HG03066 (cell line): ENCODE measurements around the gene LHB.

ENCODE experiments used
- ATAC-seq: cut with Tn5 transposase; IDR thresholded peaks from one replicate; pipeline ENCODE4 v1.9.1; 2021; ENCODE audit warnings: low read depth; ENCODE audit not compliant: unreplicated experiment

The LHB gene

GRCh38 chr19:49014123-49014869 is 2.6 kb downstream of the LHB start:
- ATAC-seq = no peak

GRCh38 chr19:49011194-49011593 is 5.7 kb downstream of the LHB start:
- no peak for ATAC-seq

GRCh38 chr19:49010453-49010852 is 6.4 kb downstream of the LHB start:
- no peak for ATAC-seq

- no peak for ATAC-seq
Observed at GRCh38 chr19:49009828-49010227, 7.1 kb downstream of the LHB start.

GRCh38 chr19:49006905-49007304 is 10.0 kb downstream of the LHB start:
- ATAC-seq = no peak

- no peak for ATAC-seq
Observed at GRCh38 chr19:49004964-49005614, 11.8 kb downstream of the LHB start.

- ATAC-seq = no peak
Observed at GRCh38 chr19:49004133-49004532, 12.8 kb downstream of the LHB start.

- no peak for ATAC-seq
Observed at GRCh38 chr19:48999481-49000325, 17.2 kb downstream of the LHB start.

- ATAC-seq = no peak
Observed at GRCh38 chr19:48997972-48998371, 18.9 kb downstream of the LHB start.

- ATAC-seq = no peak
Observed at GRCh38 chr19:48994035-48994386, 22.9 kb downstream of the LHB start.

GRCh38 chr19:48993175-48994034 is 23.5 kb downstream of the LHB start, which contains the start of the genes GYS1 and RUVBL2:
Gene GYS1 (minus strand): TSS chr19:48993309. CDS start chr19:48993112, 197 bp downstream.
Gene RUVBL2 (plus strand): TSS chr19:48993887. CDS start chr19:48993912, 25 bp downstream.
- ATAC-seq = peak; percentile 89

GRCh38 chr19:48992581-48993174 is 24.2 kb downstream of the LHB start:
- ATAC-seq = peak; percentile 7

GRCh38 chr19:48991873-48992580 is 24.9 kb downstream of the LHB start:
- no peak for ATAC-seq

- no peak for ATAC-seq
Observed at GRCh38 chr19:48991011-48991609, 25.8 kb downstream of the LHB start.

- ATAC-seq = no peak
Observed at GRCh38 chr19:48990400-48990799, 26.5 kb downstream of the LHB start.

GRCh38 chr19:48989701-48990291 is 27.1 kb downstream of the LHB start:
- no peak for ATAC-seq

- no peak for ATAC-seq
Observed at GRCh38 chr19:48988860-48989259, 28.0 kb downstream of the LHB start.

- ATAC-seq = no peak
Observed at GRCh38 chr19:48988286-48988685, 28.6 kb downstream of the LHB start.
